Measurements from ENCODE around the gene CYP27A1. TPM values are rescaled to one million over a fixed set of nuclear protein-coding genes. Genes with fewer than 3 reads are reported as not detected.
A peak's percentile ranks its signal among the peaks of the same experiment; 100 is the strongest.

Gene CYP27A1
- total and polyA plus RNA-seq, 2 of the 8 experiments (the other 6 are each of a cell fraction or from before 2014, with no cell fraction given), result 5.4 to 14.7 TPM

DNA sequence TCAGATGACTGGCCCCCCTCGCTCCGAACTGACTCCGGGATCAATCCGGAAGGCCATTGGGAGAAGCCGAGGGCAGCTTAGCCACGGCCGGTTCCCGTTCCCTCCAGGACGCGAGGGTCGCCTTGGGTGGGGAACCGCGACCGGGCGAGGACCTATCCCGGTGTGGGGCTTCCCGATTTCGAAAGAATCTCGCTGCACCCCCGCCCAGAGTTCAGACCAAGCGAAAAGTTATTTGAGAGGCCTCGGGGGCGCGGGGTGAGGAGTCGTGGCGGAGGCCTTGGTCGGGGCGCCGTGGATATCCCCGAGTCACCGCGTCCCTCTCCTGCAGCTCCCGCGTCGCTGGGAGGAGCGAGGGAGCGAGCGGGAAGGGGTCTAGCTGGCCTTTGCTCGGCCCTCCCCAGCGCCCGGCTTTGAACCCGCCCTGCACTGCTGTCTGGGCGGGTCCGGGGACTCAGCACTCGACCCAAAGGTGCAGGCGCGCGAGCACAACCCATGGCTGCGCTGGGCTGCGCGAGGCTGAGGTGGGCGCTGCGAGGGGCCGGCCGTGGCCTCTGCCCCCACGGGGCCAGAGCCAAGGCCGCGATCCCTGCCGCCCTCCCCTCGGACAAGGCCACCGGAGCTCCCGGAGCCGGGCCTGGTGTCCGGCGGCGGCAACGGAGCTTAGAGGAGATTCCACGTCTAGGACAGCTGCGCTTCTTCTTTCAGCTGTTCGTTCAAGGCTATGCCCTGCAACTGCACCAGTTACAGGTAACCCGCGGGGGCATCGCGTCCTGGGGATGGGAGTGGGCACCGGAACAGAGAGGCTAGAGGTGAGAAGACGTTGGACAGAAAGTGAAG, at the start of gene CYP27A1 (continued):
- TF ChIP-seq TAF1 (IDR thresholded peaks at IDR 0.05; ENCODE audit: low read depth, low read length) (peak; percentile 49; the same call in 1 of the 2 replicates), YY1 (IDR thresholded peaks at IDR 0.05; ENCODE audit: low read depth, low read length) (no peak), SUZ12 (IDR thresholded peaks at IDR 0.05; ENCODE audit: low read length) (peak; percentile 68), KDM4A (IDR thresholded peaks at IDR 0.05; ENCODE audit: low read depth, low read length, severe bottlenecking) (peak; percentile 72), SP4 (IDR thresholded peaks at IDR 0.05; ENCODE audit: low read length) (0 out of 2 replicates have a peak, but pooled peaks have one; percentile 20), BACH1 (IDR thresholded peaks at IDR 0.05; ENCODE audit: low read length) (peak; percentile 20; the same call in 1 of the 2 replicates), ASH2L (IDR thresholded peaks at IDR 0.05; ENCODE audit: low read length) (peak; percentile 43)
